Measurements from ENCODE around the gene GAS6. TPM values are rescaled to one million over a fixed set of nuclear protein-coding genes. Genes with fewer than 3 reads are reported as not detected.

GAS6 gene
- total RNA-seq, 1 donor from 2014 or later, result 215 TPM

- Histone ChIP-seq H3K9me3 (no peaks in the 10 kb centered on the region), H3K27ac (no peak overlapping the region), H3K36me3 (no peaks in the 10 kb centered on the region), H3K4me3 (no peak overlapping the region), H3K4me1 (no peaks in the 10 kb centered on the region), H3K27me3 (no peaks in the 10 kb centered on the region)
- intact Hi-C loops (cut with DNase I), result no loop called here
- TF ChIP-seq, protein P1, sequence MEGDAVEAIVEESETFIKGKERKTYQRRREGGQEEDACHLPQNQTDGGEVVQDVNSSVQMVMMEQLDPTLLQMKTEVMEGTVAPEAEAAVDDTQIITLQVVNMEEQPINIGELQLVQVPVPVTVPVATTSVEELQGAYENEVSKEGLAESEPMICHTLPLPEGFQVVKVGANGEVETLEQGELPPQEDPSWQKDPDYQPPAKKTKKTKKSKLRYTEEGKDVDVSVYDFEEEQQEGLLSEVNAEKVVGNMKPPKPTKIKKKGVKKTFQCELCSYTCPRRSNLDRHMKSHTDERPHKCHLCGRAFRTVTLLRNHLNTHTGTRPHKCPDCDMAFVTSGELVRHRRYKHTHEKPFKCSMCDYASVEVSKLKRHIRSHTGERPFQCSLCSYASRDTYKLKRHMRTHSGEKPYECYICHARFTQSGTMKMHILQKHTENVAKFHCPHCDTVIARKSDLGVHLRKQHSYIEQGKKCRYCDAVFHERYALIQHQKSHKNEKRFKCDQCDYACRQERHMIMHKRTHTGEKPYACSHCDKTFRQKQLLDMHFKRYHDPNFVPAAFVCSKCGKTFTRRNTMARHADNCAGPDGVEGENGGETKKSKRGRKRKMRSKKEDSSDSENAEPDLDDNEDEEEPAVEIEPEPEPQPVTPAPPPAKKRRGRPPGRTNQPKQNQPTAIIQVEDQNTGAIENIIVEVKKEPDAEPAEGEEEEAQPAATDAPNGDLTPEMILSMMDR (IDR thresholded peaks at IDR 0.05), result no peak
- TF ChIP-seq POLR2AphosphoS5 (IDR thresholded peaks at IDR 0.05; ENCODE audit: insufficient read depth in 1 of 2, low read depth in 1 of 2), result no peak
- DNase-seq (ENCODE audit: extremely low spot score in 2 of 2), result no peak
Measured at GRCh38 chr13:113783200-113783881, 80.5 kb downstream of the GAS6 start.

DNA sequence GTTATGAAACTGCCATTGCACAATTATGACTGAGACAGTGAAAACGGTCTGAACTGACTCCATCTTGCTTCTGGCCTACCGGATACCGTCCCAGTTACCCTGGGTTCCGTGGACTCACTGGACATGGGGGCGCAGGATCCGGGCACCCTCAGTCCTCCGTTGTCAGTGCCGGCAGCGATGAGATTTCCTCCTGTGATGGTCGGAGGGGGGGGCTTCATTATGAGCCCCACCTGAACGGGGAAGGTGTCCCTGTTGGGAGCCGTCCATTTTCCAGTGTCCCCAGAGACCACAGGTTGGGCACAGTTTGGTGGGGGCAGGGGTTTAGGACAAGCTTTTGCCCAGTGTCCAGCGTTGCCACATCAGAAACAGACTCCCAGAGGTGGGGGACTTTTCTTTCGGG lies 81.4 kb downstream of the GAS6 start:
- Histone ChIP-seq H3K27ac (no peak overlapping the region), H3K9me3 (no peaks in the 10 kb centered on the region), H3K36me3 (no peaks in the 10 kb centered on the region), H3K4me3 (no peak overlapping the region), H3K4me1 (no peaks in the 10 kb centered on the region), H3K27me3 (no peaks in the 10 kb centered on the region)
- intact Hi-C loops (cut with DNase I), result no loop called here
- TF ChIP-seq, protein P1 (IDR thresholded peaks at IDR 0.05), result no peak
- no peak for TF ChIP-seq POLR2AphosphoS5 (IDR thresholded peaks at IDR 0.05; ENCODE audit: insufficient read depth in 1 of 2, low read depth in 1 of 2)
- TF ChIP-seq POLR2A (IDR thresholded peaks at IDR 0.05), result no peak
- no peak for DNase-seq (ENCODE audit: extremely low spot score in 2 of 2)

DNA sequence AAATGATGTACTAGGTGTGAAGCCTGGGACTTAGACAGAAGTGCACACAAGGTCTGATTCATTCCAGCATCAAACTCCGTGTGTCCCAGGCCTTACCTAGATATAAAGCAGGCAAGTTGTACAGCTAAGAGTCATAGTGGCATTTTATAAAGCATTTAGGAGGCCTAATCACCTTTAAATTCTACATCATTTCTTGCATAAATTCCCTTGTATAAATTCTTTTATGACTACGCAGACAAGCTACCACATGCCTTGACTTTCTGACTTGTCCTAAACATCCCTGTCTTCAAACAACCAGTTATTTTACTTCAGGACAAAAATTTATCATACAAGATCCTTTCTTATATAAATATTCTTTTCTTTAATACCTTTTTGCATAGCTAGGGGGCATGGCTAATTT lies 82.3 kb downstream of the GAS6 start:
- TF ChIP-seq POLR2A (IDR thresholded peaks at IDR 0.05) (no peak), POLR2AphosphoS5 (IDR thresholded peaks at IDR 0.05; ENCODE audit: insufficient read depth in 1 of 2, low read depth in 1 of 2) (no peak)
- TF ChIP-seq, protein P1 (IDR thresholded peaks at IDR 0.05), result no peak
- intact Hi-C loops (cut with DNase I), result no loop called here

DNA sequence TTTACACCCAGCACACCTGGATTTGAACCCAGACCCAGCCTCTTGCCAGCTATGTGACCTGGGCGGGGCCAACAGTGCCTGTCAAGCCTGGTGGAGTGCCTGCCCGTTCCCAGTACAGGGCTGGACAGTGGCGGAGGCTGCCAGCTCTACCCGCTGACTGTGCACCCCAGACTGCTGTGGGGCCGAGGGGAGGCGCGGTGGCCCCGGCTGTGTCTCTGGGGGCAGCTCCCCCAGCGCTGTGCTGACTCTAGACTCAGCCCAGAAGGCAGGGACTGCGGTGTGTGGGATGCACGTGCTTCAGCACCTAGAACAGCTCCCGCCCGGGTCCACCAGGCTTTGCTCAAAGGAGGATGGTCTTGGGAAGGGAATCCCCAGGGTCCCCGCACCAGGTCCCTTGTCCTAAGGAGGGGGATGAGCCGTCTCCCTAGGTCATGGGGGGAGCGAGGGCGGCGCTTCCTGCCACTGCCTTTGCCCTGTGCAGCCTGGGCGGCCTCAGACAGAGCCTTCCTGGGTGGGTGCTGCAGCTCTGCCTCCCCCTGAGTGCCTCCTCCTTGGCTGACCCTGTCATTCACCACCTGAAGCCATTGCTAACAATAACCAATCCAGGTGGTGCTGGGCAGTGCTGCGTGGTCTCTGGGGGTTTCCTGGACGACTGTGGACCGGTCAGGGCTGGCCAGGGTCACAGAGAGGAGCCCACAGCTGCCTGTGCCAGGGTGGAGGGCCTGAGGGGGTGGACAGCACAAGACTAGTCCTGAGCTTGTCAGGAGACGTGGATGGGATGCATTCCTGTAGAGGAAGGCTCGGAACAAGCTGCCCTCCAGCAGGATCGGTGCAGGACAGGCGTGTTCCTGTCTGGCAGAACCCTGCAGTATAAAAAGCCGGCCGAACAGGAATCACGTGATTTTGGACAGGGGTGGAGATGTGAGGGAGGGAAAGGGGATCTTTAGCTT lies 86.3 kb downstream of the GAS6 start:
- intact Hi-C loops (cut with DNase I), result no loop called here
- Histone ChIP-seq H3K27ac (no peak overlapping the region), H3K36me3 (no peaks in the 10 kb centered on the region), H3K4me3 (no peak overlapping the region), H3K9me3 (no peaks in the 10 kb centered on the region), H3K4me1 (no peaks in the 10 kb centered on the region), H3K27me3 (no peaks in the 10 kb centered on the region)
- TF ChIP-seq POLR2AphosphoS5 (IDR thresholded peaks at IDR 0.05; ENCODE audit: insufficient read depth in 1 of 2, low read depth in 1 of 2), result no peak
- TF ChIP-seq POLR2A (IDR thresholded peaks at IDR 0.05), result no peak
- TF ChIP-seq, protein P1 (IDR thresholded peaks at IDR 0.05), result no peak
- no peak for DNase-seq (ENCODE audit: extremely low spot score in 2 of 2)

More for the DNA sequence above, 82.3 kb downstream of the GAS6 start:
- no peaks in the 10 kb centered on the region for H3K27me3 ChIP-seq
- H3K4me1 ChIP-seq, result no peaks in the 10 kb centered on the region
- no peak overlapping the region for H3K4me3 ChIP-seq
- DNase-seq (ENCODE audit: extremely low spot score in 2 of 2), result no peak
- H3K27ac ChIP-seq, result no peak overlapping the region
- H3K36me3 ChIP-seq, result no peaks in the 10 kb centered on the region
- H3K9me3 ChIP-seq, result no peaks in the 10 kb centered on the region
